ENCODE data around the gene EPHA1.

Gene EPHA1

DNA sequence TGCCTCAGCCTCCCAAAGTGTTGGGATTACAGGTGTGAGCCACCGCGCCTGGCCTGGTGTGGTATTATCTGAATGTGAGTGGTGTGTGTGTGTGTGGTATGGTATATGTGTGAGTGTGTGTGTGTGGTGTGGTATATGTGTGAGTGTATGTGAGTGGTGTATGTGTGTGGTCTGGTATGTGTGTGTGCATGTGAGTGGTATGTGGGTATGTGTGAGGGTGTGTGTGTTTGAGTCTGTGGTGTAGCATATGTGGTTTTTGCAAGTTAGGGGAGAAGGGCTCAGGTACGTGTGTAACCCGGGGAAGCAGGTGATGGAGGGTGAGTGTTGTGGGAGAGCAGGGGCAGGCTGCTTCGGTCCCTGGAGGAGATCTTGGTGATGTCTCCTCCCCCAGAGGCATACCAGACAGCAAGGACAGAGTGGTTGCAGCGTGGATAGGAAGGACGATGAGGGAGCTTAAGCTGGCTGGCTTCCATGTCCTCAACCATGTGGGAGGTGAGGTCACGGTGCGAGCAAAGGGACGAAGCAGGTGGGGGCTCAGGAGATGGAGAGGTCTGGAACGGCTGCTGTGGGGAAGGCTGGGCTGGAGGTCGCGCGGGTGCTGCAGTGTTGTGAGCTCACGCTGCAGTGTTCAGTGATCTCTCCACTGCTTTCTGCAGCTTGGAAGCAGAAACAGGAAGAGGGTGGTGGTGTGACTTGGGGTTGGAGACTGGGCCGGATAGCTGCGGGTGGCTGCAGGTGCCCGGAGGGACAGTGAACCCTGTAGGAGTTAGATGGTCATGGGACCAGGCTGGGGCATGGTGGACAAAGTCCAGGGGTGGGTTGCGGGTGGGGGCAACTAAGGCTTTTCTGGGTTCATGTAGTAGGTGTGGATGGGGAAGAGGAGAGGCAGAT, 22.5 kb downstream of the EPHA1 start:
- TF ChIP-seq, protein P1, sequence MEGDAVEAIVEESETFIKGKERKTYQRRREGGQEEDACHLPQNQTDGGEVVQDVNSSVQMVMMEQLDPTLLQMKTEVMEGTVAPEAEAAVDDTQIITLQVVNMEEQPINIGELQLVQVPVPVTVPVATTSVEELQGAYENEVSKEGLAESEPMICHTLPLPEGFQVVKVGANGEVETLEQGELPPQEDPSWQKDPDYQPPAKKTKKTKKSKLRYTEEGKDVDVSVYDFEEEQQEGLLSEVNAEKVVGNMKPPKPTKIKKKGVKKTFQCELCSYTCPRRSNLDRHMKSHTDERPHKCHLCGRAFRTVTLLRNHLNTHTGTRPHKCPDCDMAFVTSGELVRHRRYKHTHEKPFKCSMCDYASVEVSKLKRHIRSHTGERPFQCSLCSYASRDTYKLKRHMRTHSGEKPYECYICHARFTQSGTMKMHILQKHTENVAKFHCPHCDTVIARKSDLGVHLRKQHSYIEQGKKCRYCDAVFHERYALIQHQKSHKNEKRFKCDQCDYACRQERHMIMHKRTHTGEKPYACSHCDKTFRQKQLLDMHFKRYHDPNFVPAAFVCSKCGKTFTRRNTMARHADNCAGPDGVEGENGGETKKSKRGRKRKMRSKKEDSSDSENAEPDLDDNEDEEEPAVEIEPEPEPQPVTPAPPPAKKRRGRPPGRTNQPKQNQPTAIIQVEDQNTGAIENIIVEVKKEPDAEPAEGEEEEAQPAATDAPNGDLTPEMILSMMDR (IDR thresholded peaks at IDR 0.05; ENCODE audit: low read depth, low read length): no peak
- no peak for DNase-seq (ENCODE audit: extremely low read depth, low read depth)

DNA sequence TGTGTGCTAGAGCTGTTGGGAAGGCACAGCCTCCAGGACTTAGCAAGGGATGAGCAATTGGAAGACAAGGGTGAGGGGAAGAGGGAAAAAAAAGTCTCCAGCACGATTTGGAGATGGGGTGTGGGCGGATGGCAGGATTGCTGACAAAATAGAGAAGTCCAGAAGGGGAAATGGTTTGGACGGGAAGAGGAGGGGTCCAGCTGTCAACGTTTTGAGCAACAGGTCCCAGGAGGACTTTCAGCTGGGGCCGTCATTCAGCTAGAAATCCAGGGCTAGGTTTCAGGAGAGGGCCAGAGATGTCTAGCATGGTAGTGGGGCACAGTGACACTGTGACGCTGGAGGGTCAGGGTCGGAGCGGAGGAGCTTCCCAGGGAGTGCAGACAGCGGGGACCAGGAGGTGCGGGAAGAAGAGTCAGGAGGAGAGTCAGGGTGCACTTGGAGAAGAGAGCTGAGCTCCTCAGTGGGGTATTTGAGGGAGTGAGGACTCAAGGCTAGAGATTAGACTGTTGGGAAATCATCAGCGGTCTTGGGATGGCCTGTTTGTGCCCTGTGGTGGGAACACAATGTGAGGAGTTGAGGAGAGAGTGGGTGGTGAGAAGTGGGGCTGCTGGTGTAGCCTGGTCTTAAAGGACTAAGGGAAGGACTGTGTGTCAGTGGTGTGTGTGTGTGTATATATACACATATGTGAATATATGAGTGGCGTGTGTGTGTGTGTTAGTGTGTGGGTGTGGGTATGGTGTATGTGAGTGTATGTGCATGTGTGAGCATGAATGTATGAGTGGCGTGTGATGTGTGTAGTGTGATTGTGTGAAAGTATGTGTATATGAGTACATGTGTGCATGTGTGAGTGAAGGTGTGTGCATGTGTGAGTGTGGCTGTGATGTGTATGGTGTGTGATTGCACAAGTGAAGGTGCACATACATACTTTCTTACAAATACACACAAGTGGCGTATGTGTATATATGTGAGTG, 23.7 kb downstream of the EPHA1 start:
- TF ChIP-seq, protein P1 (IDR thresholded peaks at IDR 0.05; ENCODE audit: low read depth, low read length): no peak
- no peak for DNase-seq (ENCODE audit: extremely low read depth, low read depth)

DNA sequence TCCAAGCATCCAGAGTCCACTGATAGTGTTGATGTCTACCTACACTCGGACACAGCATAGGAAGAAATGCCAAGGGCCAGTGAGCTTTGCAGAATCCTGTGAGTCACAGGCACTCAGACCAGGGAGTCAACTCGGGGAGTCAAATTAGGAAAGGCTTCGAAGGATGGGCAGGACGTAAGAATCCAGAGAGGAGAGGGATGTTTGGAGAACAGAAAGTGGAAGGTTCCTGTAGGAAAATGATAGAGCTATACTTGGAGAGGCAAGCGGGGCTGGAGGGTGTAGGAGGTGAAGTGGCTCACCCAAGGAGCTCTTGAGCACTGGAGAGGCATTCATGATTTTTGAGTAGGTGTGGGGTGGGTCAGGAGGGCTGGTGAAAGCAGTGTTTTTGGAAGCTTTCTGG, 24.5 kb downstream of the EPHA1 start:
- DNase-seq (ENCODE audit: extremely low read depth, low read depth): no peak
- TF ChIP-seq, protein P1 (IDR thresholded peaks at IDR 0.05; ENCODE audit: low read depth, low read length): no peak

DNA sequence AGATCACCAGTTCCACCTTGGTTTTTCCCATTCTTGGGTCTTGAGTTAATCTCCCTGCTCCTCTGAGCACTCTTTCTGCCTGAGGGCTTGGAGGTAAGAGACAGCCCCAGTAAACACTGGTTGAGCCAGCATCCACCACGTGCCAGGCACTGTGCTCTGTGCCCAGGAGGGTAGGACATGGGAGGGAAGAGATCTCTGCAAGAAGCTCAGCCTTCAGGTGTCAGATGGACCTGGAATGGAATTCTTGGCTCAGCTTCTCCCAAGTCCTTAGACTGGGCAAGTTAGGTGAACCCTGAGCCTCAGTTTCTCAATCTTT, 25.1 kb downstream of the EPHA1 start:
- DNase-seq (ENCODE audit: extremely low read depth, low read depth): no peak
- TF ChIP-seq, protein P1 (IDR thresholded peaks at IDR 0.05; ENCODE audit: low read depth, low read length): no peak

DNA sequence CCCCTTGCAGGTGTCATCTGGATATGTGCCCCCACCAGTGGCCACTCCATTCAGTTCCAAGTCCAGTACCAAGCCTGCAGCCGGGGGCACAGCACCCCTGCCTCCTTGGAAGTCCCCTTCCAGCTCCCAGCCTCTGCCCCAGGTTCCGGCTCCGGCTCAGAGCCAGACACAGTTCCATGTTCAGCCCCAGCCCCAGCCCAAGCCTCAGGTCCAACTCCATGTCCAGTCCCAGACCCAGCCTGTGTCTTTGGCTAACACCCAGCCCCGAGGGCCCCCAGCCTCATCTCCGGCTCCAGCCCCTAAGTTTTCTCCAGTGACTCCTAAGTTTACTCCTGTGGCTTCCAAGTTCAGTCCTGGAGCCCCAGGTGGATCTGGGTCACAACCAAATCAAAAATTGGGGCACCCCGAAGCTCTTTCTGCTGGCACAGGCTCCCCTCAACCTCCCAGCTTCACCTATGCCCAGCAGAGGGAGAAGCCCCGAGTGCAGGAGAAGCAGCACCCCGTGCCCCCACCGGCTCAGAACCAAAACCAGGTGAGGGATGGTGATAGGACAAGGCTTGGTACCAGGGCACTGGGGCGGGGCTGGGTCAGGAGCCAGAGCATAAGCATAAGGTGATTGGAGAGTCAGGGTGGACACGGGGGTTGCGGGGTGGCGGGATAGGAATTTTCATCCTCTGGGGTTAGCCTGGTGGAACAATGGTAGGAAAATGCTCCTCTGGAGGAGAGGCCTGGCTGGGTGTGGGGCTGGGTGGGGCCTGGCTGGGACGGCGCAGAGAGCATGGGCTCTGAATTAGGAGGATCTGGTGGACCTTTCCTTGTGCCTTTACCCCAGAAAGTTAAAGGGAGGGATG, 25.6 kb downstream of the EPHA1 start:
- DNase-seq (ENCODE audit: extremely low read depth, low read depth): no peak
- TF ChIP-seq, protein P1 (IDR thresholded peaks at IDR 0.05; ENCODE audit: low read depth, low read length): no peak

DNA sequence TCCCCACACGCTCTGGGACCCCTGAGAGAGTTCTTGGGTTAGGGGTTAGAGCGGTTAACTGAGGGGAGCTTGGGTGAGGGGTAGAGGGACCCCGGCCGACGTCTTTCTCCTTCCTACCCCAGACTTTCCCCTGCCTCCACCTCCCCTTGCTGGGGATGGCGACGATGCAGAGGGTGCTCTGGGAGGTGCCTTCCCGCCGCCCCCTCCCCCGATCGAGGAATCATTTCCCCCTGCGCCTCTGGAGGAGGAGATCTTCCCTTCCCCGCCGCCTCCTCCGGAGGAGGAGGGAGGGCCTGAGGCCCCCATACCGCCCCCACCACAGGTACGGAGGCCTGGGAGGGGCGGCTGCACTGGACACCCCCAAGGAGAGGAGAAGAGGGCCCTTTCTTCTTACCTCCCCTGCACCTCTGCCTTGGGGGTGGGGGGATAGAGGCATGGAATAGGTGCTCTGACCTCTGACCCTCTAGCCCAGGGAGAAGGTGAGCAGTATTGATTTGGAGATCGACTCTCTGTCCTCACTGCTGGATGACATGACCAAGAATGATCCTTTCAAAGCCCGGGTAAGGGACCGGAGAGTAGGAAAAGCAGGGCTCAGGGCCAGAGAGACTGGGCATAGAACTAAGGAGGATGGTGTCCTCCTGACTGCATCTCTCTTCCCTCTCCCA, 26.4 kb downstream of the EPHA1 start:
- TF ChIP-seq, protein P1 (IDR thresholded peaks at IDR 0.05; ENCODE audit: low read depth, low read length): no peak

More for the DNA sequence above, 26.4 kb downstream of the EPHA1 start:
- DNase-seq (ENCODE audit: extremely low read depth, low read depth): no peak

Measured in AG09319 (cell line).